GM12878 (cell line): Measurements from ENCODE around the gene MRGPRG.
"Not testable (repeated sequence)": the region's sequence is repeated elsewhere in the genome, so short reads cannot be mapped to it uniquely, and the experiment has no call there.

Experiments
- ASH2L ChIP-seq: fragments of 300-600, 200-600 bp; sonication (generic); IDR thresholded peaks from 2 replicates; pipeline ENCODE4 v1.6.1; 2017; ENCODE audit warnings: low read depth, mild to moderate bottlenecking, borderline replicate concordance
- IRF4 ChIP-seq: IDR thresholded peaks from 2 replicates; pipeline ENCODE4 v1.6.1; 2011; ENCODE audit warnings: low read depth, low read length
- NBN ChIP-seq: fragments of 450-650 bp; IDR thresholded peaks from 2 replicates; pipeline ENCODE4 v1.6.1; 2016

DNA sequence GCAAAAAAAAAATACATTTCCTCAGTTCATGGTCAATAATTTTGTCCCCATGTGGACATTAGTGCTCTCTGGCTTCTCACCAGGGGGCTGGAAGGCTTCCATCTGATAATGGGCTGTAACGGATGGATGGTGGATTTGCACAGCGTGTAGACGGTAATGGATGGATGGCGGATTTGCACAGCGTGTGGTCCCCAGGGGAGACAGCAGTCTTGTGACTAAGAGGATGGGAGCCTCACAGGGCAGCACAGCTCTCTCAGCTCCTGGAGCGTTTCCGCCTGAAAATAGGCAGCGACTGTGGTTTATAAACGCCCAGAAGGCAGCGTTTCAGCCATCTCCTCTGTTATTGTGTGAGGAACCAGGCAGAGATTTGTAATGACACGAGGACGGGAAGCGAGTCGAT, 36.2 kb upstream of the MRGPRG start:
- not testable (repeated sequence) for TF ChIP-seq ASH2L, IRF4, NBN
